Endothelial cell of umbilical vein (primary cell): Measurements from ENCODE around the gene BAG5. TPM values are rescaled to one million over a fixed set of nuclear protein-coding genes. Genes with fewer than 3 reads are reported as not detected.

ENCODE experiments used
- BruUV-seq: library from RNA; stranded (reverse); fragments of 400-500 nt; replicated peaks from 2 replicates; lab custom pipeline; 2021; lab: Mats Ljungman, UMichigan
- CTCF ChIA-PET: fragments of 300-600, 350-600 bp; sonication (Branson Sonifier 250); formaldehyde crosslinking; loops from one replicate; lab custom pipeline; 2021; ENCODE audit warnings: antibody characterized with exemption, inconsistent platforms; lab: Charles Lee
- POLR2A ChIA-PET: fragments of 300-600, 350-600 bp; sonication (Branson Sonifier 250); formaldehyde crosslinking; loops from one replicate; lab custom pipeline; 2021; ENCODE audit warnings: antibody characterized with exemption, inconsistent platforms; lab: Charles Lee
- DNase-seq: peaks from one replicate; pipeline ENCODE4 v3.0.0-alpha.2; 2011; ENCODE audit warnings: low read depth, low spot score
- FAIRE-seq: peaks from 2 replicates; lab custom pipeline; 2011; peaks lifted over from hg19 to GRCh38; lab: Jason Lieb, UNC
- H2AFZ ChIP-seq: 2 replicates; pipeline ENCODE4 v1.6.0; 2012; ENCODE audit warnings: low read depth, low read length, control low read depth, inconsistent platforms
- H3K27ac ChIP-seq: 2 replicates; pipeline ENCODE4 v1.5.1; 2011; ENCODE audit warnings: low read depth, mild to moderate bottlenecking, control low read depth, low read length, moderate library complexity; ENCODE audit not compliant: insufficient read depth
- H3K27me3 ChIP-seq, 2 experiments: 2 replicates each; pipeline versions ENCODE4 v1.6.0 to v1.6.1; 2011; ENCODE audit warnings: low read length in 2 of 2, mixed read lengths in 1 of 2; ENCODE audit not compliant: control insufficient read depth in 2 of 2, insufficient read depth in 2 of 2
- H3K36me3 ChIP-seq, 2 experiments: 2 replicates in 1 of 2; 3 replicates in 1 of 2; pipeline ENCODE4 v1.5.1; 2011; ENCODE audit warnings: low read length in 2 of 2, mild to moderate bottlenecking in 1 of 2, moderate library complexity in 1 of 2; ENCODE audit not compliant: control insufficient read depth in 2 of 2, insufficient read depth in 2 of 2; ENCODE audit errors: extremely low read depth in 1 of 2
- H3K4me1 ChIP-seq: 3 replicates; pipeline ENCODE4 v1.5.1; 2011; ENCODE audit warnings: mild to moderate bottlenecking, low read length; ENCODE audit not compliant: control insufficient read depth, insufficient read depth; ENCODE audit errors: extremely low read depth
- H3K4me2 ChIP-seq: 2 replicates; pipeline ENCODE4 v1.6.1; 2011; ENCODE audit warnings: low read length, control low read depth, mixed read lengths; ENCODE audit not compliant: insufficient read depth
- H3K4me3 ChIP-seq, 3 experiments: fragments of 200-600 bp in 1 of 3; sonication (generic), shearing (Covaris generic) in 1 of 3; replicated peaks in 1 of 3; 2 replicates each; pipeline ENCODE4 v1.5.1; 2011 to 2016; ENCODE audit warnings: control low read depth in 3 of 3, low read length in 3 of 3, mild to moderate bottlenecking in 2 of 3, inconsistent platforms in 1 of 3, low read depth in 1 of 3, moderate library complexity in 1 of 3; ENCODE audit not compliant: insufficient read depth in 1 of 3
- H3K79me2 ChIP-seq: 2 replicates; pipeline ENCODE4 v1.6.0; 2012; ENCODE audit warnings: low read length, inconsistent platforms; ENCODE audit not compliant: control insufficient read depth, insufficient read depth
- H3K9ac ChIP-seq: replicated peaks from 2 replicates; pipeline ENCODE3; 2011; ENCODE audit warnings: low read length, control low read depth; ENCODE audit not compliant: insufficient read depth; ENCODE audit errors: extremely low read depth
- H3K9me1 ChIP-seq: replicated peaks from 3 replicates; pipeline ENCODE4 v1.6.0; 2011; ENCODE audit warnings: mild to moderate bottlenecking, low read length; ENCODE audit not compliant: control insufficient read depth, insufficient read depth; ENCODE audit errors: extremely low read depth
- H3K9me3 ChIP-seq: replicated peaks from 2 replicates; pipeline ENCODE4 v1.5.1; 2012; ENCODE audit warnings: low read length, inconsistent platforms; ENCODE audit not compliant: control insufficient read depth, insufficient read depth
- H4K20me1 ChIP-seq: replicated peaks from 2 replicates; pipeline ENCODE3; 2011; ENCODE audit warnings: mild to moderate bottlenecking, low read length; ENCODE audit not compliant: control insufficient read depth, insufficient read depth; ENCODE audit errors: extremely low read depth
- EZH2 ChIP-seq: IDR thresholded peaks from 2 replicates; pipeline ENCODE4 v1.6.1; 2012; ENCODE audit warnings: borderline replicate concordance, low read depth, mild to moderate bottlenecking, moderate library complexity, low read length, inconsistent platforms; ENCODE audit not compliant: severe bottlenecking
- FOS ChIP-seq: IDR thresholded peaks from 2 replicates; pipeline ENCODE4 v1.6.1; 2011; ENCODE audit warnings: mild to moderate bottlenecking, low read length, moderate library complexity, borderline replicate concordance; ENCODE audit not compliant: insufficient read depth
- GATA2 ChIP-seq: IDR thresholded peaks from 2 replicates; pipeline ENCODE4 v1.7.0; 2011; ENCODE audit warnings: low read depth, mild to moderate bottlenecking, moderate library complexity, mixed read lengths, low read length; ENCODE audit not compliant: insufficient read length, insufficient read depth
- JUN ChIP-seq: IDR thresholded peaks from 2 replicates; pipeline ENCODE4 v1.6.1; 2011; ENCODE audit warnings: borderline replicate concordance, low read depth; ENCODE audit not compliant: insufficient read length, insufficient read depth
- MYC ChIP-seq: IDR thresholded peaks from one replicate; pipeline ENCODE4 v1.6.1; 2011; ENCODE audit warnings: mild to moderate bottlenecking, low read depth, low read length
- POLR2A ChIP-seq: IDR thresholded peaks from 2 replicates; pipeline ENCODE4 v1.6.1; 2012; ENCODE audit warnings: low read depth, mild to moderate bottlenecking, control low read depth, low read length
- POLR2AphosphoS5 ChIP-seq: IDR thresholded peaks from 2 replicates; pipeline ENCODE4 v1.6.1; 2012; ENCODE audit warnings: low read depth, mild to moderate bottlenecking, control low read depth, low read length, moderate library complexity; ENCODE audit not compliant: insufficient read depth
- dilution Hi-C: fragments of 300-500 bp; cut with MboI; formaldehyde crosslinking; loops from one replicate; pipeline ENCODE4 v1.15.0; 2019; ENCODE audit warnings: low sequenced_read_pairs; ENCODE audit not compliant: extremely low pct_ligation_motif_present
- intact Hi-C: fragments of 100-400 bp; cut with micrococcal nuclease; formaldehyde crosslinking; loops from one replicate; pipeline ENCODE4 v1.10.0; 2022
- polyA plus RNA-seq, 4 experiments: library from polyadenylated mRNA; depleted of rRNA in 3 of 4; stranded (reverse) in 3 of 4; unstranded in 1 of 4; fragments of >200 nt; gene quantifications; 2 replicates each; pipeline versions ENCODE4 v1.2.1 to v1.2.3, GENCODE V29; 2011 to 2012; ENCODE audit warnings: missing spikeins in 1 of 4
- total RNA-seq: library from RNA; stranded (reverse); gene quantifications from 2 replicates; pipeline ENCODE4 v1.2.3, GENCODE V29; 2021
- TF ChIP-seq, protein P1 (sequence below): IDR thresholded peaks from 2 replicates; pipeline ENCODE4 v1.6.1; 2011; ENCODE audit not compliant: insufficient read depth, insufficient read length
- TF ChIP-seq, protein P2 (sequence below), 2 donors: IDR thresholded peaks; 1 replicate in 1 of 2; 2 replicates in 1 of 2; pipeline ENCODE4 v1.5.1; 2011; ENCODE audit warnings: low read length in 2 of 2, mild to moderate bottlenecking in 2 of 2, moderate library complexity in 2 of 2, control low read depth in 1 of 2, inconsistent platforms in 1 of 2, low read depth in 1 of 2; ENCODE audit not compliant: insufficient read depth in 1 of 2; ENCODE audit errors: extremely low read depth in 1 of 2

The BAG5 gene
- total and polyA plus RNA-seq, 2 donors (not counting 3 experiments of a cell fraction or from before 2014, with no cell fraction given), result 6.3 to 32.5 TPM

DNA sequence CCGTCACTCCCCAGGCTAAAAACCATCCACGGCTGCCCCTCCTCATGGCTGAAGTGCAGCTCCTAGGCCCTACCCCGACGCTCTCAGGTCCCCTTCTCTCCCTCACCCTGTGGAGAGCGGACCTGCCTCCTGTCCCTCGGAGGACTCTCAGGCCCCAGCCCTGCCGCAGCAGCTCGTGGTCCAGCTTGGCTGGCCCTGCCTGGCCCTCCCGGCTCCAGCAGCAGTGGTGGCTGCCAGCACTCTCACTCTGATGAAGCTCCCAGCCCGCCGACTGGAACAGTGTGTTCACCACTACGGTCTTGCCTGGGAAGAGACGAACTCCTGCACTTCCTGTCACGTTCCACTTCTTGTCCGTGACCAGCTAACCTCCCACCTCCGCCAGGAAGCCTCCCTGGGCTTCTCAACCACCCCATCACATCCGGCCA is 11.1 kb downstream of the BAG5 start:
- Histone ChIP-seq H3K4me3 (no peak overlapping the region), H2AFZ (no peak overlapping the region), H3K9me1 (no peaks in the 10 kb centered on the region), H3K4me2 (no peak overlapping the region), H3K4me1 (no peaks in the 10 kb centered on the region), H4K20me1 (no peaks in the 10 kb centered on the region), H3K27me3 (no peaks in the 10 kb centered on the region), H3K79me2 (peaks cover 4% of the 10 kb centered on the region), H3K36me3 (no peaks in the 10 kb centered on the region), H3K27ac (no peak overlapping the region), H3K9me3 (no peaks in the 10 kb centered on the region), H3K9ac (no peak overlapping the region)
- POLR2A ChIA-PET, result no interaction called here
- no TSS peak for BruUV-seq
- no peak for FAIRE-seq
- no peak for DNase-seq
- dilution Hi-C loops (no loop called here), intact Hi-C loops (no loop called here)
- CTCF ChIA-PET, result interaction anchor here (0.9 to 14.4 kb wide), 2 partner anchors 32 to 51 kb away, joined by 4 to 209 read pairs; partner anchors contain the start of gene CKB
- TF ChIP-seq GATA2, result no peak
- no peak for TF ChIP-seq JUN
- no peak for TF ChIP-seq POLR2AphosphoS5
- TF ChIP-seq, protein P1, sequence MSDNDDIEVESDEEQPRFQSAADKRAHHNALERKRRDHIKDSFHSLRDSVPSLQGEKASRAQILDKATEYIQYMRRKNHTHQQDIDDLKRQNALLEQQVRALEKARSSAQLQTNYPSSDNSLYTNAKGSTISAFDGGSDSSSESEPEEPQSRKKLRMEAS, result no peak
- no peak for TF ChIP-seq EZH2
- no peak for TF ChIP-seq MYC
- no peak for TF ChIP-seq FOS
- TF ChIP-seq POLR2A, result no peak
- TF ChIP-seq, protein P2, sequence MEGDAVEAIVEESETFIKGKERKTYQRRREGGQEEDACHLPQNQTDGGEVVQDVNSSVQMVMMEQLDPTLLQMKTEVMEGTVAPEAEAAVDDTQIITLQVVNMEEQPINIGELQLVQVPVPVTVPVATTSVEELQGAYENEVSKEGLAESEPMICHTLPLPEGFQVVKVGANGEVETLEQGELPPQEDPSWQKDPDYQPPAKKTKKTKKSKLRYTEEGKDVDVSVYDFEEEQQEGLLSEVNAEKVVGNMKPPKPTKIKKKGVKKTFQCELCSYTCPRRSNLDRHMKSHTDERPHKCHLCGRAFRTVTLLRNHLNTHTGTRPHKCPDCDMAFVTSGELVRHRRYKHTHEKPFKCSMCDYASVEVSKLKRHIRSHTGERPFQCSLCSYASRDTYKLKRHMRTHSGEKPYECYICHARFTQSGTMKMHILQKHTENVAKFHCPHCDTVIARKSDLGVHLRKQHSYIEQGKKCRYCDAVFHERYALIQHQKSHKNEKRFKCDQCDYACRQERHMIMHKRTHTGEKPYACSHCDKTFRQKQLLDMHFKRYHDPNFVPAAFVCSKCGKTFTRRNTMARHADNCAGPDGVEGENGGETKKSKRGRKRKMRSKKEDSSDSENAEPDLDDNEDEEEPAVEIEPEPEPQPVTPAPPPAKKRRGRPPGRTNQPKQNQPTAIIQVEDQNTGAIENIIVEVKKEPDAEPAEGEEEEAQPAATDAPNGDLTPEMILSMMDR (IDR thresholded peaks at IDR 0.05; ENCODE audit: extremely low read depth in 1 of 2, insufficient read depth in 1 of 2, low read depth in 1 of 2, low read length in 2 of 2), result no peak
